GM03348 (cell line): ENCODE measurements around the gene AHCTF1.
"Not testable (repeated sequence)": the region's sequence is repeated elsewhere in the genome, so short reads cannot be mapped to it uniquely, and the experiment has no call there.

Experiments used
- DNase-seq: peaks from one replicate; pipeline ENCODE4 v3.0.0; 2012; ENCODE audit warnings: low spot score

The AHCTF1 gene

DNA sequence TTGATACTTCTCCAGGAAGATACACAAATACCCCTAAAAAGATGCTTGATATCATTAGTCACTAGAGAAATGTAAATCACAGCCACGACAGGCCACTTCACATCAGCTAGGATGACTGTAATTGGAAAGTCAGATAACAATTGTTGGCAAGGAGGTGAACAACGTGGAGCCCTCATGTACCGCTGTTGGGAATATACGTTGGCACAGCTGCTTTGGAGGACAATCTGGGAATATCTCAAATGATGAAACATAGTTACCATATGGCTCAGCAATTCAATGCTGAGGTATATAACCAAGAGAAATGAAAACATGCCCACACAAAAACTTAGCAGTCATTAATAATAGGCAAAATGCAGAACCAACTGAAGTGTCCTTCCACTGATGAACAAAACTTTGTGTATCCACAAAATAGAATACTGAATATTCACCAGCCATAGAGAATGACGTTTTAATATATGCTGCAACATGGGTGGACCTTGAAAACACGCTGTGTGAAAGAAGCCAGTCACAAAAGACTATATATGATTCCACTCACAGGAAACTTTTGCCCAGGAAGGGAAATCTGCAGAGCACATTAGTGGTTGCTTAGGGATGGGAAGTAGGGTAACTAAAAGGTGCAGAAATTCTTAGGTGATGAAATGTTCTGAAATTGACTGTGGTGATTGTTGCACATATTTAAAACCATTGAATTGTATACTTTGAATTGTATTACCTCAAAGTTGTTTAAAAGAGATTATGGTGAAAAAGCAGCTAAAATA, 95.4 kb downstream of the AHCTF1 start:
- no peak for DNase-seq

- DNase-seq: no peak
These were observed 100.2 kb downstream of the AHCTF1 start for GRCh38 chr1:246831543-246831942.

DNA sequence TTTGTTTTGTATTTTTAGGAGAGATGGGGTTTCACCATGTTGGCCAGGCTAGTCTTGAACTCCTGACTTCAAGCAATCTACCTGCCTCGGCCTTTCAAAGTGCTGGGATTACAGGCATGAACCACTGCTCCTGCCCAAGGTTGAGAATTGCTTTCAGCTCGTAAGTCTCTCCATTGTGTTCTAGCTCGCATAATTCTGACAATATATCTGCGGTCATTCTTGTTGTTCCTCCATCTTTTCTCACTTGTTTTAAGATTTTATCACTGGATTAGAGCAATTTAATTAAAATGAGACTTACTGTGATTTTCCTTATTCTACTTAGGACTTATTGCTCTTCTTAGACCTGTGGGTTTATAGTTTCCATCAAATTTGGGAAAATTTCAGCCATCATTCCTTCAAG, 102.9 kb downstream of the AHCTF1 start:
- DNase-seq: no peak

DNA sequence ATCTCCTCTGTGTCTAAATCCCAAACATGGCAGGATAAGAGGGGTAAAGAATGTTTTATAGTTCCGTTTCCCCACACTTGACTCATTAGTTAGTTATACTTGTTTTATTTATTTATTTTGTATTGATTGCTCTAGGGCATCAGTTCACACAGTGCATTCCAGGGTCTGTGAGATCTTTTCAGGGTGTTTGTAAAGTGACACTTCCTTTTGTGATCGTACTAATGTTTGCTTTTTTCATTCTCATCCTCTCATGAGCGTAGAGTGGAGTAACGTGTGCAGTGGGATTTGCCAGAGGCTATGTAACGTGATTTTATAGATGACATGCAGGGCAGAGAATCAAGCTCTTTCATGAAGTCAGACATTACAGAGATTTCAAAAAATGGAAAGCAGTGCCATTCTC, 104.4 kb downstream of the AHCTF1 start:
- DNase-seq: no peak

GRCh38 chr1:246825557-246826175, 106.1 kb downstream of the AHCTF1 start:
- no peak for DNase-seq

GRCh38 chr1:246824541-246824940, 107.2 kb downstream of the AHCTF1 start:
- DNase-seq: no peak

GRCh38 chr1:246822154-246822553, 109.6 kb downstream of the AHCTF1 start:
- DNase-seq: not testable (repeated sequence)

GRCh38 chr1:246820666-246821065, 111.1 kb downstream of the AHCTF1 start:
- DNase-seq: no peak

DNA sequence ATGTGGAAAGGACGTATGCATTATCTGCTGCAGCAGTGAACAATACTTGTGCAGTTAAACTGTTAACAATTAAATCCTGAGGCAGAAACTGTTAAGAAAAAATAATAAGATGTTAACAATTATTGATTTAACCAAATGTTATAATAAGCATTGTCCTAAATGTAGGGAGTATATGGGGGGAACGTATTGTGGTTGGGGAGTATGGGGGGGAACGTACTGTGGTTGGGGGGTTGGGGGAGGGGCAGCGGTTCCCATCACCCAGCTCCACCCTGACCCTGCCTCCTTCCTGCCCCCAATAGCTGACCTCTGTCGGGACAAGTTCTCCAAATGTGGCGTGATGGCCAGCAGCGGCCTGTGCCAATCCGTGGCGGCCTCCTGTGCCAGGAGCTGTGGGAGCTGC, 114.0 kb downstream of the AHCTF1 start:
- peak; percentile 85 for DNase-seq

- DNase-seq: no peak
These were observed 116.0 kb downstream of the AHCTF1 start for GRCh38 chr1:246815693-246816270.

- no peak for DNase-seq
These were observed 116.9 kb downstream of the AHCTF1 start for GRCh38 chr1:246814890-246815289.

DNA sequence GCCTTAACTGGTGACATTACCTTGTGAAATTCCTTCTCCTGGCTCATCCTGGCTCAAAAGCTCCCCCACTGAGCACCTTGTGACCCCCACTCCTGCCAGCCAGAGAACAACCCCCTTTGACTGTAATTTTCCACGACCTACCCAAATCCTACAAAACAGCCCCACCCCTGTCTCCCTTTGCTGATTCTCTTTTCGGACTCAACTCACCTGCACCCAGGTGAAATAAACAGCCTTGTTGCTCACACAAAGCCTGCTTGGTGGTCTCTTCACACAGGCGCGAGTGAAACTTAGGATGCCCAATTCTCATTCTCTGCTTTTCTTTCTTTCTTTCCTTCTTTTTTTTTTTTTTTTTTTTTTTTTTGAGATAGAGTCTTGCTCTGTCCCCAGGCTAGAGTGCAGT, 118.4 kb downstream of the AHCTF1 start:
- DNase-seq: not testable (repeated sequence)

DNA sequence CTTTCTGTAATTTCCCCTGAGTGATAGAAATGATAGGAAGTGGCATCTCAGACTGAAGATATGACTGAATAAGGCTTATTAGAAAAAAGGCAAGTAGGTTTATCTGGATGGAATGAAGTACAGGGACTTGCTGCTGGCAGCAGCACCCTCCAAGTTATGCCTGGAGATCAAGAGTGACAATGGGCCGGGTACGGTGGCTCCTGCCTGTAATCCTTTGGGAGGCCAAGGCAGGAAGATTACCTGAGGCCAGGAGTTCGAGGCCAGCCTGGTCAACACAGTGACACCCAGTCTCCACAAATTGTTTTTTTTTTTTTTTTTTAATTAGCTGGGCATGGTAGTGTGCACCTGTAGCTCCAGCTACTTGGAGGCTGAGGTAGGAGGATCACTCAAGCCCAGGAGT, 119.8 kb downstream of the AHCTF1 start:
- no peak for DNase-seq

GRCh38 chr1:246809473-246809872, 122.3 kb downstream of the AHCTF1 start:
- DNase-seq: no peak

GRCh38 chr1:246805135-246805716, 126.5 kb downstream of the AHCTF1 start:
- no peak for DNase-seq

GRCh38 chr1:246803883-246804282, 127.9 kb downstream of the AHCTF1 start:
- no peak for DNase-seq

DNA sequence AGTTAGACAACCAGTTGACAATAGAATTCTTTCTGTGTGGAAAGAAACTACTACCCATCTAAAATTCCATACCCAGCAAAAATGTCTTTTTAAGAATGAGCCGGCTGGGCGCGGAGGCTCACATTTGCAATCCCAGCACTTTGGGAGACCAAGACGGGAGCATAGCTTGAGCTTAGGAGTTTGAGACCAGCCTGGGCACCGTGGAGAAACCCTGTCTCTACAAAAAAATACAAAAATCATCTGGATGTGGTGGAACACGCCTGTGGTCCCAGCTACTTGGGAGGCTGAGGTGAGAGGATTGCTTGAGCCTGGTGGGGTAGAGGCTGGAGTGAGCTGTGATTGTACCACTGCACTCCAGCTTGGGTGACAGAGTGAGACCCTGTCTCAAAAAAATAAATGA, 128.4 kb downstream of the AHCTF1 start:
- DNase-seq: no peak

GRCh38 chr1:246801241-246802020, 130.3 kb downstream of the AHCTF1 start:
- DNase-seq: no peak

DNA sequence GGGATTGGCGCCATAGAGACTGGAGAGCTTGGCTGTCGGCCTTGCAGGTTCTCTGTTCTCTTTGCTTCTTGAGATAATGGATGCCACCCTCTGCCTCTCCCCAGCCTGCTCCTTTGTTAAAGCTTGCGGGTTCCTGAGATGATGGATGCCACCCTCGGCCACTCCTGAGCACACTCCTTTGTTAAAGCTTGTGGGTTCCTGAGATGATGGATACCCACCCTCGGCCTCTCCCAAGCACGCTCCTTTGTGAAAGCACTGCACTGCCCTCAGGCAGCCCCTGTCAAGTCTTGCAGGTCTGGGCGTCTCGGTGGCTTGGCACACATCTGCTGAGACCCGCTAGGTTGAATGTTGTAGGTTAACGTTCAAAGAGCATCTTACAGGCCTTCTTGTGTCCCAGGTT, 131.0 kb downstream of the AHCTF1 start:
- DNase-seq: no peak

- no peak for DNase-seq
These were observed 131.4 kb downstream of the AHCTF1 start for GRCh38 chr1:246800356-246800755.

GRCh38 chr1:246798606-246799496, 132.9 kb downstream of the AHCTF1 start:
- no peak for DNase-seq
